ENCODE measurements around the gene THRB. TPM values are rescaled to one million over a fixed set of nuclear protein-coding genes. Genes with fewer than 3 reads are reported as not detected.

Gene THRB
- total RNA-seq, 1 experiment from 2014 or later = 13.5 TPM

DNA sequence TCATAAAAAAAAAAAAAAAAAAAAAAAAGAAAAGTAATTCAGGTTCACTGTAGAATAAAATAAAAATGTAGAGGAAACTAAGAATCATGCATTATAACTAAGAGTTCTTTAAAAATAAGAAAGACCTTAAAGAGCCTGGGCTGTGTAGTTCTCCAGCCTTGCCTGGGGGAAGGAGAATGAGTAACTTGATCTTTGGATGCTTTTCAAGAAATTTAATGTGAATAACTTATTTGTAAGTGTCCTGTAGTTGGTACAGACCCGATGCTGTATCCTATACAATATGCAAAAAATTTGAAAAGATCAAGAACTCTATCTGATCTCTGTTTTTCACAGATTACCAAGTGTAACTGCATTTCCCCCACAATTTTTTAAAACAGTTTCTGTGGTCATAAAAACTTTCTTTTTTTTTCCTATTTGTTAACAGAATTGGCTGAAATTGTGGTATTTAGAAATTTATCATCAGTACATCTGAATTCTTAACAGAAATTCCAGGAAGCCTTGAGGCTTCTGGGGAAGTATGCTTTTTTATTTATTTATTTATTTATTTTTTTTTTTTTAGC is 195.3 kb downstream of the THRB start:
- no peaks in the 10 kb centered on the region for H3K27me3 Mint-ChIP-seq (ENCODE audit: unreplicated experiment)
- peaks cover 4% of the 10 kb centered on the region for H3K36me3 Mint-ChIP-seq (ENCODE audit: insufficient read depth, unreplicated experiment)
- DNase-seq = no peak
- TF ChIP-seq CTCF (IDR thresholded peaks at IDR 0.05; ENCODE audit: unreplicated experiment) = no peak
- peaks cover 18% of the 10 kb centered on the region for H3K4me1 Mint-ChIP-seq (ENCODE audit: low read depth, unreplicated experiment)
- H3K27ac Mint-ChIP-seq (ENCODE audit: unreplicated experiment) = no peak overlapping the region
- no peaks in the 10 kb centered on the region for H3K9me3 Mint-ChIP-seq (ENCODE audit: low read depth, unreplicated experiment)
- intact Hi-C loops (cut with micrococcal nuclease; ENCODE audit: unreplicated experiment) = no loop called here
- BruUV-seq (replicated peaks) = no TSS peak
- H3K4me3 Mint-ChIP-seq (ENCODE audit: low read depth, unreplicated experiment) = no peak overlapping the region
- CTCF ChIA-PET = no interaction called here

DNA sequence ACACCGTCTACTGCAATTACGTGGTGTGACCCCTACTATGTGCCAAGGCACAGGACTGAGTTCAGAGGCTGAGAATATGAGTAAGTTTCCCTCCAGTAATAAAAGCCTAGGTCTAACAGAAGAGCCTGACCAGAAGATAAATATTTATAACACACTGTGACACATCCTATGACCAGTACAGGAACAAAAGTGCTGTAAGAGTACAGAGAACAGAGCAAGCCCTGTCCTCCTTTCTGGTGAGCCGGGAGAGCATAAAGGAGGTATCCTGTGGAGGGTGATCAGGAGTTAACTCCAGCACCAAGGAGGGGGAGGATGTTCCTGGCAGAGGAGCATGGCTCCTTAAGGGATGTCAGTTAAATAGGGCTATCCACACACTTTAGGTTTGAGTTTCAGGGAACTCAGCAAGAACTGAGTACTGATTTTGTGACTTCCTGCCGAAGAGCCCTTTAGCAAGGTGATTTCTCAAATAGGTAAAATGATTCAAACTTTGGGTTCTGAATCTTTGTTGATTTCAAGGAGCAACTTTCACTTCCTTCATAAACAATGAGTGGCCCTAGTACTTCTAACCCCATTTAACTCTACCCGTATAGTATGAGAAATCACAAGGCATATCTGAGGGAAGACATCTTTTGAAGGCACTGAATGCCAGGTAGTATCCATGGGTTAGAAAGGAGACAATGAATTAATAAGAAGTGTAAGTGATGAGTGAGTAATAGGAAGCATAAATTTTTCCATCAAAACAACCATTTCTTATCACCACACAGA is 198.0 kb downstream of the THRB start:
- Mint-ChIP-seq H3K4me1 (ENCODE audit: low read depth, unreplicated experiment) (peaks cover 18% of the 10 kb centered on the region), H3K27me3 (ENCODE audit: unreplicated experiment) (no peaks in the 10 kb centered on the region), H3K9me3 (ENCODE audit: low read depth, unreplicated experiment) (no peaks in the 10 kb centered on the region), H3K36me3 (ENCODE audit: insufficient read depth, unreplicated experiment) (no peaks in the 10 kb centered on the region), H3K27ac (ENCODE audit: unreplicated experiment) (no peak overlapping the region), H3K4me3 (ENCODE audit: low read depth, unreplicated experiment) (no peak overlapping the region)
- intact Hi-C loops (cut with micrococcal nuclease; ENCODE audit: unreplicated experiment) = no loop called here
- BruUV-seq (replicated peaks) = no TSS peak
- TF ChIP-seq CTCF (IDR thresholded peaks at IDR 0.05; ENCODE audit: unreplicated experiment) = no peak
- CTCF ChIA-PET = no interaction called here
- DNase-seq = no peak

DNA sequence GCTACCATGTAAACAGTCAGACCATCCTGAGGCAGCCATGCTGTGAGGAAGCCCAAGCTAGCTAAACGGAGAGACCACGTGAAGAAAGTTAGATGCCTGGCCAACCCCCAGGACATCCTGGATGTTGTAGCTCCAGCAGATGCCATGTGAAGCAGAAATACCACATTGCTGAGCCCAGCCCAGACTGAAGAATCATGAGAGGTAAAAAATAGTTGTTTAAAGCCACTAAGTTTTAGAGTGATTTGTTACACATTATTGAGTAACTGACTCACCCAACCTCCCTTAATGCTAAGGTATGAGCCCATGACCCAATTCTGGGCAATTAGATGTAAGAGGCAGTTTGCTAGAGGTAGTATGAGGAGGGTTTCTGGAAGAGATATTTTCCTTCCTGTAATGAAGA is 200.5 kb downstream of the THRB start:
- Mint-ChIP-seq H3K36me3 (ENCODE audit: insufficient read depth, unreplicated experiment) (no peaks in the 10 kb centered on the region), H3K4me1 (ENCODE audit: low read depth, unreplicated experiment) (no peaks in the 10 kb centered on the region), H3K27ac (ENCODE audit: unreplicated experiment) (no peak overlapping the region), H3K27me3 (ENCODE audit: unreplicated experiment) (no peaks in the 10 kb centered on the region), H3K4me3 (ENCODE audit: low read depth, unreplicated experiment) (no peak overlapping the region), H3K9me3 (ENCODE audit: low read depth, unreplicated experiment) (no peaks in the 10 kb centered on the region)
- no peak for TF ChIP-seq CTCF (IDR thresholded peaks at IDR 0.05; ENCODE audit: unreplicated experiment)
- no peak for DNase-seq
- BruUV-seq (replicated peaks) = no TSS peak
- CTCF ChIA-PET = no interaction called here
- intact Hi-C loops (cut with micrococcal nuclease; ENCODE audit: unreplicated experiment) = no loop called here

DNA sequence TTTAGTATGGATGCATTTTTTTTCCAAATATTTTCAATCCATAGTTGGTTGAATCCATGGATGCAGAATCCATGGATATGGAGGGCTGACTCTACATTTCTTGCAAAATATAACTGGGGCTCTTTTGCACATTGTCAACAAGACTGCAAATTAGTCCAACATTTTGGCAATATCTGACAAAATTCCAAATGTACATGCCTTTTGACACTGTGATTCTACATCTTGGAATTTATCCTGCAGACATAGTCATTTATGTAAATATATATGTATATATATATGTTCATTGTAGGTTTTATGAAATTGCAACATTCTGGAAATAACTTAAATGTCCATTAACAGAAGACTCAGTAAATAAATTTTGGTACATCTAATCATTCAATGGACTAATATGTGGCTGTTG is 203.0 kb downstream of the THRB start:
- H3K36me3 Mint-ChIP-seq (ENCODE audit: insufficient read depth, unreplicated experiment) = no peaks in the 10 kb centered on the region
- no peak overlapping the region for H3K27ac Mint-ChIP-seq (ENCODE audit: unreplicated experiment)
- DNase-seq = no peak
- intact Hi-C loops (cut with micrococcal nuclease; ENCODE audit: unreplicated experiment) = no loop called here
- no peaks in the 10 kb centered on the region for H3K9me3 Mint-ChIP-seq (ENCODE audit: low read depth, unreplicated experiment)
- no peak overlapping the region for H3K4me3 Mint-ChIP-seq (ENCODE audit: low read depth, unreplicated experiment)
- TF ChIP-seq CTCF (IDR thresholded peaks at IDR 0.05; ENCODE audit: unreplicated experiment) = no peak
- no peaks in the 10 kb centered on the region for H3K4me1 Mint-ChIP-seq (ENCODE audit: low read depth, unreplicated experiment)
- no peaks in the 10 kb centered on the region for H3K27me3 Mint-ChIP-seq (ENCODE audit: unreplicated experiment)
- CTCF ChIA-PET = no interaction called here
- no TSS peak for BruUV-seq (replicated peaks)

All from Calu3 (cell line).